ENCODE data around the gene PTK7.
"Not testable (repeated sequence)": the region's sequence is repeated elsewhere in the genome, so short reads cannot be mapped to it uniquely, and the experiment has no call there.

Gene PTK7

GRCh38 chr6:43075670-43076463 lies at the start of gene PTK7:
TSS of gene PTK7 (plus strand) at chr6:43076314. CDS start at chr6:43076489, 175 bp downstream.
- DNase-seq = peak; percentile 75

- no peak for DNase-seq
Observed at GRCh38 chr6:43026365-43026764, 49.7 kb upstream of the PTK7 start.

- DNase-seq = no peak
Observed at GRCh38 chr6:43029120-43029519, 47.0 kb upstream of the PTK7 start.

GRCh38 chr6:43032326-43032725 lies 43.8 kb upstream of the PTK7 start:
- DNase-seq = no peak

- no peak for DNase-seq
Observed at GRCh38 chr6:43033496-43034189, 42.5 kb upstream of the PTK7 start.

GRCh38 chr6:43034190-43034525 lies 42.0 kb upstream of the PTK7 start:
- no peak for DNase-seq

- no peak for DNase-seq
Observed at GRCh38 chr6:43035495-43036194, 40.5 kb upstream of the PTK7 start.

GRCh38 chr6:43036712-43037111 lies 39.4 kb upstream of the PTK7 start:
- no peak for DNase-seq

GRCh38 chr6:43037197-43037596 lies 38.9 kb upstream of the PTK7 start:
- DNase-seq = no peak

- no peak for DNase-seq
Observed at GRCh38 chr6:43037706-43038105, 38.4 kb upstream of the PTK7 start.

- no peak for DNase-seq
Observed at GRCh38 chr6:43038727-43039126, 37.4 kb upstream of the PTK7 start.

- no peak for DNase-seq
Observed at GRCh38 chr6:43040542-43041257, 35.4 kb upstream of the PTK7 start.

GRCh38 chr6:43041475-43041874 lies 34.6 kb upstream of the PTK7 start:
- DNase-seq = not testable (repeated sequence)

GRCh38 chr6:43043310-43043709 lies 32.8 kb upstream of the PTK7 start:
- DNase-seq = no peak

- no peak for DNase-seq
Observed at GRCh38 chr6:43045371-43045930, 30.7 kb upstream of the PTK7 start.

GRCh38 chr6:43047998-43048397 lies 28.1 kb upstream of the PTK7 start:
- DNase-seq = no peak

- no peak for DNase-seq
Observed at GRCh38 chr6:43050981-43051380, 25.1 kb upstream of the PTK7 start.

- no peak for DNase-seq
Observed at GRCh38 chr6:43052225-43052841, 23.8 kb upstream of the PTK7 start.

GRCh38 chr6:43052842-43053544 lies 23.1 kb upstream of the PTK7 start:
- peak; percentile 66 for DNase-seq

- DNase-seq = peak; percentile 98
Observed at GRCh38 chr6:43053545-43054205, 22.4 kb upstream of the PTK7 start, which contains the start of gene CUL7. TSS of gene CUL7 (minus strand) at chr6:43053851. CDS start at chr6:43052788, 1,063 bp downstream.

All from hematopoietic multipotent progenitor cell treated with erythropoietin and hydrocortisone succinate and interleukin-3 and kit ligand, for 4 days (in vitro differentiated cells).